Endothelial cell of umbilical vein (primary cell): ENCODE data around the gene COL5A3. TPM values are rescaled to one million over a fixed set of nuclear protein-coding genes. Genes with fewer than 3 reads are reported as not detected.

ENCODE experiments used
- BruUV-seq: library from RNA; stranded (reverse); fragments of 400-500 nt; replicated peaks from 2 replicates; lab custom pipeline; 2021; lab: Mats Ljungman, UMichigan
- CTCF ChIA-PET: fragments of 300-600, 350-600 bp; sonication (Branson Sonifier 250); formaldehyde crosslinking; loops from one replicate; lab custom pipeline; 2021; ENCODE audit warnings: antibody characterized with exemption, inconsistent platforms; lab: Charles Lee
- POLR2A ChIA-PET: fragments of 300-600, 350-600 bp; sonication (Branson Sonifier 250); formaldehyde crosslinking; loops from one replicate; lab custom pipeline; 2021; ENCODE audit warnings: antibody characterized with exemption, inconsistent platforms; lab: Charles Lee
- DNase-seq: peaks from one replicate; pipeline ENCODE4 v3.0.0-alpha.2; 2011; ENCODE audit warnings: low read depth, low spot score
- FAIRE-seq: peaks from 2 replicates; lab custom pipeline; 2011; peaks lifted over from hg19 to GRCh38; lab: Jason Lieb, UNC
- H2AFZ ChIP-seq: 2 replicates; pipeline ENCODE4 v1.6.0; 2012; ENCODE audit warnings: low read depth, low read length, control low read depth, inconsistent platforms
- H3K27ac ChIP-seq: 2 replicates; pipeline ENCODE4 v1.5.1; 2011; ENCODE audit warnings: low read depth, mild to moderate bottlenecking, control low read depth, low read length, moderate library complexity; ENCODE audit not compliant: insufficient read depth
- H3K27me3 ChIP-seq, 2 experiments: 2 replicates each; pipeline versions ENCODE4 v1.6.0 to v1.6.1; 2011; ENCODE audit warnings: low read length in 2 of 2, mixed read lengths in 1 of 2; ENCODE audit not compliant: control insufficient read depth in 2 of 2, insufficient read depth in 2 of 2
- H3K36me3 ChIP-seq, 2 experiments: 2 replicates in 1 of 2; 3 replicates in 1 of 2; pipeline ENCODE4 v1.5.1; 2011; ENCODE audit warnings: low read length in 2 of 2, mild to moderate bottlenecking in 1 of 2, moderate library complexity in 1 of 2; ENCODE audit not compliant: control insufficient read depth in 2 of 2, insufficient read depth in 2 of 2; ENCODE audit errors: extremely low read depth in 1 of 2
- H3K4me1 ChIP-seq: 3 replicates; pipeline ENCODE4 v1.5.1; 2011; ENCODE audit warnings: mild to moderate bottlenecking, low read length; ENCODE audit not compliant: control insufficient read depth, insufficient read depth; ENCODE audit errors: extremely low read depth
- H3K4me2 ChIP-seq: 2 replicates; pipeline ENCODE4 v1.6.1; 2011; ENCODE audit warnings: low read length, control low read depth, mixed read lengths; ENCODE audit not compliant: insufficient read depth
- H3K4me3 ChIP-seq, 3 experiments: fragments of 200-600 bp in 1 of 3; sonication (generic), shearing (Covaris generic) in 1 of 3; replicated peaks in 1 of 3; 2 replicates each; pipeline ENCODE4 v1.5.1; 2011 to 2016; ENCODE audit warnings: control low read depth in 3 of 3, low read length in 3 of 3, mild to moderate bottlenecking in 2 of 3, inconsistent platforms in 1 of 3, low read depth in 1 of 3, moderate library complexity in 1 of 3; ENCODE audit not compliant: insufficient read depth in 1 of 3
- H3K79me2 ChIP-seq: 2 replicates; pipeline ENCODE4 v1.6.0; 2012; ENCODE audit warnings: low read length, inconsistent platforms; ENCODE audit not compliant: control insufficient read depth, insufficient read depth
- H3K9ac ChIP-seq: replicated peaks from 2 replicates; pipeline ENCODE3; 2011; ENCODE audit warnings: low read length, control low read depth; ENCODE audit not compliant: insufficient read depth; ENCODE audit errors: extremely low read depth
- H3K9me1 ChIP-seq: replicated peaks from 3 replicates; pipeline ENCODE4 v1.6.0; 2011; ENCODE audit warnings: mild to moderate bottlenecking, low read length; ENCODE audit not compliant: control insufficient read depth, insufficient read depth; ENCODE audit errors: extremely low read depth
- H3K9me3 ChIP-seq: replicated peaks from 2 replicates; pipeline ENCODE4 v1.5.1; 2012; ENCODE audit warnings: low read length, inconsistent platforms; ENCODE audit not compliant: control insufficient read depth, insufficient read depth
- H4K20me1 ChIP-seq: replicated peaks from 2 replicates; pipeline ENCODE3; 2011; ENCODE audit warnings: mild to moderate bottlenecking, low read length; ENCODE audit not compliant: control insufficient read depth, insufficient read depth; ENCODE audit errors: extremely low read depth
- JUN ChIP-seq: IDR thresholded peaks from 2 replicates; pipeline ENCODE4 v1.6.1; 2011; ENCODE audit warnings: borderline replicate concordance, low read depth; ENCODE audit not compliant: insufficient read length, insufficient read depth
- MYC ChIP-seq: IDR thresholded peaks from one replicate; pipeline ENCODE4 v1.6.1; 2011; ENCODE audit warnings: mild to moderate bottlenecking, low read depth, low read length
- dilution Hi-C: fragments of 300-500 bp; cut with MboI; formaldehyde crosslinking; loops from one replicate; pipeline ENCODE4 v1.15.0; 2019; ENCODE audit warnings: low sequenced_read_pairs; ENCODE audit not compliant: extremely low pct_ligation_motif_present
- intact Hi-C: fragments of 100-400 bp; cut with micrococcal nuclease; formaldehyde crosslinking; loops from one replicate; pipeline ENCODE4 v1.10.0; 2022
- microRNA-seq: library from miRNA; unstranded; fragments of <30 nt; microRNA quantifications from one replicate; pipeline ENCODE4 v1.2.0, GENCODE V29; 2021; ENCODE audit warnings: borderline number of aligned reads, borderline replicate concordance
- polyA plus RNA-seq, 4 experiments: library from polyadenylated mRNA; depleted of rRNA in 3 of 4; stranded (reverse) in 3 of 4; unstranded in 1 of 4; fragments of >200 nt; gene quantifications; 2 replicates each; pipeline versions ENCODE4 v1.2.1 to v1.2.3, GENCODE V29; 2011 to 2012; ENCODE audit warnings: missing spikeins in 1 of 4
- small RNA-seq: library from RNA; depleted of rRNA; stranded (forward); fragments of <200 nt; gene quantifications from one replicate; pipeline ENCODE3, GENCODE V24; 2012; ENCODE audit warnings: low replicate concordance, low read depth; ENCODE audit not compliant: insufficient read depth, insufficient read length
- total RNA-seq: library from RNA; stranded (reverse); gene quantifications from 2 replicates; pipeline ENCODE4 v1.2.3, GENCODE V29; 2021
- TF ChIP-seq, protein P1 (sequence below), 2 donors: IDR thresholded peaks; 1 replicate in 1 of 2; 2 replicates in 1 of 2; pipeline ENCODE4 v1.5.1; 2011; ENCODE audit warnings: low read length in 2 of 2, mild to moderate bottlenecking in 2 of 2, moderate library complexity in 2 of 2, control low read depth in 1 of 2, inconsistent platforms in 1 of 2, low read depth in 1 of 2; ENCODE audit not compliant: insufficient read depth in 1 of 2; ENCODE audit errors: extremely low read depth in 1 of 2
- TF ChIP-seq, protein P2 (sequence below): IDR thresholded peaks from 2 replicates; pipeline ENCODE4 v1.6.1; 2011; ENCODE audit not compliant: insufficient read depth, insufficient read length

COL5A3 gene
- total and polyA plus RNA-seq, 2 donors (not counting 3 experiments of a cell fraction or from before 2014, with no cell fraction given): not detected

- TF ChIP-seq JUN: no peak
- TF ChIP-seq, protein P1, sequence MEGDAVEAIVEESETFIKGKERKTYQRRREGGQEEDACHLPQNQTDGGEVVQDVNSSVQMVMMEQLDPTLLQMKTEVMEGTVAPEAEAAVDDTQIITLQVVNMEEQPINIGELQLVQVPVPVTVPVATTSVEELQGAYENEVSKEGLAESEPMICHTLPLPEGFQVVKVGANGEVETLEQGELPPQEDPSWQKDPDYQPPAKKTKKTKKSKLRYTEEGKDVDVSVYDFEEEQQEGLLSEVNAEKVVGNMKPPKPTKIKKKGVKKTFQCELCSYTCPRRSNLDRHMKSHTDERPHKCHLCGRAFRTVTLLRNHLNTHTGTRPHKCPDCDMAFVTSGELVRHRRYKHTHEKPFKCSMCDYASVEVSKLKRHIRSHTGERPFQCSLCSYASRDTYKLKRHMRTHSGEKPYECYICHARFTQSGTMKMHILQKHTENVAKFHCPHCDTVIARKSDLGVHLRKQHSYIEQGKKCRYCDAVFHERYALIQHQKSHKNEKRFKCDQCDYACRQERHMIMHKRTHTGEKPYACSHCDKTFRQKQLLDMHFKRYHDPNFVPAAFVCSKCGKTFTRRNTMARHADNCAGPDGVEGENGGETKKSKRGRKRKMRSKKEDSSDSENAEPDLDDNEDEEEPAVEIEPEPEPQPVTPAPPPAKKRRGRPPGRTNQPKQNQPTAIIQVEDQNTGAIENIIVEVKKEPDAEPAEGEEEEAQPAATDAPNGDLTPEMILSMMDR (IDR thresholded peaks at IDR 0.05; ENCODE audit: extremely low read depth in 1 of 2, insufficient read depth in 1 of 2, low read depth in 1 of 2, low read length in 2 of 2): no peak
- no peak for TF ChIP-seq MYC
- TF ChIP-seq, protein P2, sequence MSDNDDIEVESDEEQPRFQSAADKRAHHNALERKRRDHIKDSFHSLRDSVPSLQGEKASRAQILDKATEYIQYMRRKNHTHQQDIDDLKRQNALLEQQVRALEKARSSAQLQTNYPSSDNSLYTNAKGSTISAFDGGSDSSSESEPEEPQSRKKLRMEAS: no peak
- peaks cover 7% of the 10 kb centered on the region for H3K4me1 ChIP-seq
- DNase-seq: no peak
- dilution Hi-C loops: no loop called here
- no peak overlapping the region for H2AFZ ChIP-seq
- no peaks in the 10 kb centered on the region for H3K9me3 ChIP-seq
- no peaks in the 10 kb centered on the region for H4K20me1 ChIP-seq
- H3K9me1 ChIP-seq: no peaks in the 10 kb centered on the region
- POLR2A ChIA-PET: no interaction called here
- H3K36me3 ChIP-seq: no peaks in the 10 kb centered on the region
- no peak overlapping the region for H3K9ac ChIP-seq
- BruUV-seq: no TSS peak
- H3K27me3 ChIP-seq: peaks cover 18 to 25% of the 10 kb centered on the region in 2 experiments
- no peak for FAIRE-seq
- intact Hi-C loops: loop anchor here (5.0 kb wide), 1 partner anchor 323 kb away; no protein-coding TSS in a partner anchor
- no peak overlapping the region for H3K27ac ChIP-seq
- no peaks in the 10 kb centered on the region for H3K79me2 ChIP-seq
- no peak overlapping the region for H3K4me2 ChIP-seq
- CTCF ChIA-PET: no interaction called here
- no peak overlapping the region for H3K4me3 ChIP-seq
Observed at GRCh38 chr19:9910625-9911024, 99.7 kb downstream of the COL5A3 start.

Small RNA genes within 50 kb of the gene (microRNA-seq; reads per million reads assigned to microRNA genes)
- gene MIR5589: not detected

Small RNA genes within 50 kb of the gene (small RNA-seq; reads per million reads assigned to genes)
- not detected for gene MIR5589

Other genes starting within 250 kb of the COL5A3 start
- 6.9 and 8.3 TPM in 2 replicates for gene ZNF846, start 241.8 kb downstream of the COL5A3 start, total RNA-seq
- gene ZNF846, start 241.8 kb downstream of the COL5A3 start, polyA plus RNA-seq: 2.7 and 3.9 TPM in 2 replicates
- 25.8 and 26.9 TPM in 2 replicates for gene FBXL12, start 191.4 kb downstream of the COL5A3 start, total RNA-seq
- gene FBXL12, start 191.4 kb downstream of the COL5A3 start, polyA plus RNA-seq: 33.3 and 47.5 TPM in 2 replicates
- gene UBL5, start 182.6 kb downstream of the COL5A3 start, total RNA-seq: 351 and 364 TPM in 2 replicates
- 839 and 1,226 TPM in 2 replicates for gene UBL5, start 182.6 kb downstream of the COL5A3 start, polyA plus RNA-seq
- 97.4 and 98.1 TPM in 2 replicates for gene PIN1, start 175.2 kb downstream of the COL5A3 start, total RNA-seq
- gene PIN1, start 175.2 kb downstream of the COL5A3 start, polyA plus RNA-seq: 115 and 129 TPM in 2 replicates
- gene OLFM2, start 74.0 kb downstream of the COL5A3 start, total RNA-seq: 0.74 and 0.91 TPM in 2 replicates
- 1.9 and 2.8 TPM in 2 replicates for gene OLFM2, start 74.0 kb downstream of the COL5A3 start, polyA plus RNA-seq
- not detected in 2 replicates for gene RDH8, start 3.0 kb upstream of the COL5A3 start, total RNA-seq
- gene RDH8, start 3.0 kb upstream of the COL5A3 start, polyA plus RNA-seq: not detected in 2 replicates
- 23.6 and 34.4 TPM in 2 replicates for gene SHFL, start 75.8 kb upstream of the COL5A3 start, total RNA-seq
- gene SHFL, start 75.8 kb upstream of the COL5A3 start, polyA plus RNA-seq: 36.9 and 40.0 TPM in 2 replicates
- gene ANGPTL6, start 92.2 kb upstream of the COL5A3 start, total RNA-seq: not detected in 2 replicates
- 0.15 and 0.32 TPM in 2 replicates for gene ANGPTL6, start 92.2 kb upstream of the COL5A3 start, polyA plus RNA-seq
- gene PPAN, start 95.9 kb upstream of the COL5A3 start, total RNA-seq: 50.4 and 51.6 TPM in 2 replicates
- gene PPAN, start 95.9 kb upstream of the COL5A3 start, polyA plus RNA-seq: 27.6 and 30.1 TPM in 2 replicates
- gene P2RY11, start 101.2 kb upstream of the COL5A3 start, total RNA-seq: 10.7 and 14.6 TPM in 2 replicates
- 3.6 and 5.4 TPM in 2 replicates for gene P2RY11, start 101.2 kb upstream of the COL5A3 start, polyA plus RNA-seq
- 213 and 217 TPM in 2 replicates for gene EIF3G, start 109.4 kb upstream of the COL5A3 start, total RNA-seq
- 253 and 294 TPM in 2 replicates for gene EIF3G, start 109.4 kb upstream of the COL5A3 start, polyA plus RNA-seq
- gene DNMT1, start 184.4 kb upstream of the COL5A3 start, total RNA-seq: 154 and 165 TPM in 2 replicates
- 48.9 and 53.4 TPM in 2 replicates for gene DNMT1, start 184.4 kb upstream of the COL5A3 start, polyA plus RNA-seq
- gene S1PR2, start 220.8 kb upstream of the COL5A3 start, total RNA-seq: 1.0 and 1.3 TPM in 2 replicates
- gene S1PR2, start 220.8 kb upstream of the COL5A3 start, polyA plus RNA-seq: 0.70 and 1.3 TPM in 2 replicates
- 69.4 and 70.4 TPM in 2 replicates for gene MRPL4, start 241.7 kb upstream of the COL5A3 start, total RNA-seq
- gene MRPL4, start 241.7 kb upstream of the COL5A3 start, polyA plus RNA-seq: 118 and 144 TPM in 2 replicates